Choroid plexus epithelial cell (primary cell): ENCODE measurements around the gene DRD4.
A peak's percentile ranks its signal among the peaks of the same experiment; 100 is the strongest.

Experiments used
- DNase-seq: peaks from one replicate; pipeline ENCODE4 v3.0.0-alpha.2; 2010; ENCODE audit warnings: low read depth
- H3K4me3 ChIP-seq: 2 replicates; pipeline ENCODE4 v1.5.1; 2011; ENCODE audit warnings: low read depth, mild to moderate bottlenecking, control low read depth, low read length, moderate library complexity
- CTCF ChIP-seq: conservative IDR thresholded peaks from 2 replicates; pipeline ENCODE4 v1.5.1; 2011; ENCODE audit warnings: low read depth, mild to moderate bottlenecking, control low read depth, inconsistent platforms, low read length, moderate library complexity

The DRD4 gene

GRCh38 chr11:593347-593746 is 43.7 kb upstream of the DRD4 start:
- no peak for DNase-seq
- TF ChIP-seq CTCF: no peak
- no peak overlapping the region for H3K4me3 ChIP-seq

DNA sequence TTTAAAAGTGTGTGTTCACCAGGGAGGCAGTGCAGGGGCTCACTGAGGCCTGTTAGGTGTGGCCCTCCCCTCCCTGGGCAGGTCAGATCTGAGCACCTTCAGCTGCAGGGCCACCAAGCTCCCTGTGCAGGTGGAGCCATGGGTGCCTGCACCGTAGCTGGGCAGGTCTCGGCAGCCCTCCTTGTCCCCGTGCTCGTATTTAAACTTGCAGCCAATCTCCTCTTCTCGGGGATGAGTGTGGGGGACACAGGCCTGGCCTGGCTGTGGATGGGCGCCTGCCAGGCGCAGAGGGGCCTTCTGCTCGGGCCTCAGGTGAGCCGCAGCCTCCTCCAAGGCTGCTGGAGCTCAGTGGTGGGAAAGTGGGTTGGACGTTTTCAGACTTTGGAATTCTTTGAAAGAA is 41.7 kb upstream of the DRD4 start:
- no peak for TF ChIP-seq CTCF

DNA sequence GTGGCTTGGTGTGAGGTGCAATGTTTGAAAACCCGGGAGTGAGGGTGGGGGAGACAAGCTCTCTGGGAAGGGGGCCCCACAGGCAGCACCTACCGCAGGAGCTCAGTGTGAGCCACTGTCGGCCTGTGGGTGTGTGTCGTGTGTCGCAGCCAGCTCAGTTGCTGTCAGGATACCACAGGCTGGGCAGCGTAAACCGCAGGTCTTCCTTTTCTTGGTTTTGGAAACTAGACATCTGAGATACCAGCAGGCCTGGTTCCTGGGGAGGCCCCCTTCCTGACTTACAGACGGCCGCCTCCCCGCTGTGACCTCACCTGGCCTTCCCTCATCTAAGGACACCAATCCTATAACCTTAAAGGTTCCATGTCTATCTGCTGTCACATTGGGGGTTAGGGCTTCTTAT is 40.7 kb upstream of the DRD4 start:
- H3K4me3 ChIP-seq: no peak overlapping the region
- TF ChIP-seq CTCF: no peak
- DNase-seq: no peak

More for the DNA sequence above, 41.7 kb upstream of the DRD4 start:
- H3K4me3 ChIP-seq: no peak overlapping the region
- DNase-seq: no peak

DNA sequence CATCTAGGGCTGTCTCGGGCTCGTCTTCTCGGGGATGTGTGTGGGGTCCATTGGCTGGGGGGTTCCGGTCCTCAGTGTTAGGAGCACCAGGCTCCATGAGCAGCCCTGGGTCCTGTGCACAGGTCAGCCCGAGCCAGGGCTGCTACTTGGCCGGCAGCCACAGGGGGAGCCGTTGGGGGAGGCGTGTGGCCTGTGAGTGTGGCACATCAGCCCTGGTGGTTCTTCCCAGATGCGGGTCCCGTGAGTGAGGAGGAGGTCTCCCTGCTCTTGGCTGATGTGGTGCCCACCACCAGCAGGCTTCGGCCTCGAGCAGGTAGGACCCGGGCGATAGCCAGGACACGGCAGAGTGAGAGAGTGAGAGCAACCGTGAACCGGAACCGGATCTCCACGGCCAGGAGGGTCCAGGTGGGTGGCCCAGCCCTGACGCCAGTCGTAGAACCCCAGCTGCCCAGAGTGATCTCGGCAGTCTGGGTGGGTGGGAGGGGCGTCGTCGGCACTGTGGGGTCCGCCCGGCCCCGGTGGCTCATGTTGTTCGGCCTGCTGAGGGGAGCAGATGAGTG is 39.8 kb upstream of the DRD4 start:
- H3K4me3 ChIP-seq: no peak overlapping the region
- DNase-seq: no peak
- peak; percentile 29 for TF ChIP-seq CTCF

DNA sequence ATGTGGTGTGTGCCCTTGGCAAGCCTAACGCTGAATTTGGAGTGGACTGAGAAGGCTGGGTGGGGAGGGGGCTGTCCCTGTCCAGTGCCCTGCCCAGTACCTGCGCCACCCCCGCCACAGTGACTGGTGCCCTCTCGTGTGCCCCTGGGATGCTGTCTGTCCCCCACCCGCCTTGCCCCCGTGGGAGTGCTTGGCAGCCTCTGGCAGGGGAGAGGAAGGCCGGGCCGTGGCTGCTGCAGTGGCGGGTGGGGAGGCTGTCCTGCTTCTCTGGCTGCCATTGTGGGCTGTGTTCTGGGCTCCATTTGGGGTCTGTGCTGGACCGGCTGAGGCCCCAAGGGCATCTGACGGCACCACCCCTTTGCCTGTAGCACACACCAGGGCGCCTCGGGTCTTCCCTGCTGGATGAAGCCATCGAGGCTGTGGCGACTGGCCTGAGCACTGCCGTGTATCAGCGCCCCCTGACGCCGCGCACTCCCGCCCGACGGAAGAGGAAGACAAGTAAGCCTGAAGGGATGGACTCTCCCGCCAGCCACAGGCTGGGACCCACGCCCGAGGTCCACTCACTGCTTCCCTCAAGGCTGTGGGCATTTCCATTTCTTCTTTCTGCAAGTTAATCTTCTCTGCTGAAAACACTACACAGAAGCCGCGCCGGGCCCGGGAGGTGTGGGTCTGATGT is 38.9 kb upstream of the DRD4 start:
- no peak overlapping the region for H3K4me3 ChIP-seq
- DNase-seq: no peak
- no peak for TF ChIP-seq CTCF

- TF ChIP-seq CTCF: no peak
- DNase-seq: no peak
- no peak overlapping the region for H3K4me3 ChIP-seq
Measured at GRCh38 chr11:601573-602245, 35.4 kb upstream of the DRD4 start.
